Neural cell (in vitro differentiated cells): ENCODE measurements around the gene PTEN. TPM values are rescaled to one million over a fixed set of nuclear protein-coding genes. Genes with fewer than 3 reads are reported as not detected.

Experiments
- H2AFZ ChIP-seq: fragments of 200-600, 300-800 bp; sonication (generic), shearing (Covaris generic); 2 replicates; pipeline ENCODE4 v1.6.0; 2014; ENCODE audit warnings: low read depth, mild to moderate bottlenecking, antibody characterized with exemption, low read length, moderate library complexity
- H3F3A ChIP-seq: fragments of 200-600 bp; shearing (Covaris generic); 2 replicates; pipeline ENCODE4 v1.6.1; 2016; ENCODE audit warnings: mild to moderate bottlenecking, moderate library complexity, mixed read lengths, antibody characterized with exemption, low read length; ENCODE audit not compliant: insufficient read depth, poor library complexity, severe bottlenecking
- H3K27ac ChIP-seq: fragments of 200-600, 300-800 bp; sonication (generic), shearing (Covaris generic); 2 replicates; pipeline ENCODE4 v1.5.1; 2014; ENCODE audit warnings: mild to moderate bottlenecking, low read length, moderate library complexity
- H3K27me3 ChIP-seq: fragments of 300-800, 200-600 bp; sonication (generic), shearing (Covaris generic); 2 replicates; pipeline ENCODE4 v1.6.0; 2014; ENCODE audit warnings: mild to moderate bottlenecking, low read depth, low read length, moderate library complexity; ENCODE audit not compliant: insufficient read depth
- H3K36me3 ChIP-seq: fragments of 300-800, 200-600 bp; sonication (generic), shearing (Covaris generic); 2 replicates; pipeline ENCODE4 v1.5.1; 2014; ENCODE audit warnings: mild to moderate bottlenecking, antibody characterized with exemption, low read length, moderate library complexity; ENCODE audit not compliant: insufficient read depth
- H3K4me2 ChIP-seq: fragments of 300-800, 200-600 bp; sonication (generic), shearing (Covaris generic); 2 replicates; pipeline ENCODE4 v1.6.0; 2014; ENCODE audit warnings: mild to moderate bottlenecking, low read length
- H3K4me3 ChIP-seq: fragments of 300-800, 200-600 bp; sonication (generic), shearing (Covaris generic); 2 replicates; pipeline ENCODE4 v1.5.1; 2014; ENCODE audit warnings: mild to moderate bottlenecking, low read length, moderate library complexity
- H3K79me2 ChIP-seq: fragments of 200-600 bp; shearing (Covaris generic); replicated peaks from 2 replicates; pipeline ENCODE4 v1.6.0; 2014; ENCODE audit warnings: mild to moderate bottlenecking, low read length, moderate library complexity; ENCODE audit not compliant: insufficient read depth
- H3K9ac ChIP-seq: fragments of 300-800, 200-600 bp; sonication (generic), shearing (Covaris generic); 2 replicates; pipeline ENCODE4 v1.6.1; 2016; ENCODE audit warnings: mild to moderate bottlenecking, low read length, mixed read lengths
- H3K9me2 ChIP-seq: fragments of 200-600 bp; shearing (Covaris generic); 2 replicates; pipeline ENCODE4 v1.6.1; 2016; ENCODE audit warnings: mild to moderate bottlenecking, low read length, mixed read lengths; ENCODE audit not compliant: insufficient read depth
- H3K9me3 ChIP-seq: fragments of 200-600, 300-800 bp; sonication (generic), shearing (Covaris generic); 2 replicates; pipeline ENCODE4 v1.6.1; 2016; ENCODE audit warnings: mild to moderate bottlenecking, mixed run types, low read length, moderate library complexity, mixed read lengths
- H4K20me1 ChIP-seq: fragments of 200-600 bp; shearing (Covaris generic); 2 replicates; pipeline ENCODE4 v1.6.1; 2016; ENCODE audit warnings: mild to moderate bottlenecking, mixed run types; ENCODE audit not compliant: insufficient read depth
- EP300 ChIP-seq: fragments of 450-650 bp; conservative IDR thresholded peaks from 2 replicates; pipeline ENCODE4 v1.6.1; 2014; ENCODE audit warnings: antibody characterized with exemption, mild to moderate bottlenecking, moderate library complexity; ENCODE audit not compliant: poor library complexity, severe bottlenecking
- EZH2 ChIP-seq: fragments of 200-600, 300-800 bp; shearing (Covaris generic), sonication (generic); IDR thresholded peaks from 2 replicates; pipeline ENCODE4 v1.6.1; 2014; ENCODE audit warnings: antibody characterized with exemption, low read length, borderline replicate concordance, mild to moderate bottlenecking; ENCODE audit not compliant: insufficient read depth, poor library complexity, severe bottlenecking
- MXI1 ChIP-seq: fragments of 450-650 bp; conservative IDR thresholded peaks from 2 replicates; pipeline ENCODE4 v1.6.1; 2014; ENCODE audit warnings: antibody characterized with exemption, mild to moderate bottlenecking; ENCODE audit not compliant: poor library complexity, severe bottlenecking
- POLR2AphosphoS5 ChIP-seq: IDR thresholded peaks from 2 replicates; pipeline ENCODE4 v1.6.1; 2012
- RAD21 ChIP-seq: fragments of 450-650 bp; conservative IDR thresholded peaks from 2 replicates; pipeline ENCODE4 v1.6.1; 2014; ENCODE audit warnings: antibody characterized with exemption, mild to moderate bottlenecking, moderate library complexity
- SMC3 ChIP-seq: fragments of 450-650 bp; conservative IDR thresholded peaks from 2 replicates; pipeline ENCODE4 v1.6.1; 2014; ENCODE audit warnings: antibody characterized with exemption, mild to moderate bottlenecking, moderate library complexity; ENCODE audit not compliant: poor library complexity
- TAF1 ChIP-seq: IDR thresholded peaks from 2 replicates; pipeline ENCODE4 v1.6.1; 2012; ENCODE audit warnings: low read depth
- polyA plus RNA-seq: library from polyadenylated mRNA; depleted of rRNA; stranded (reverse); fragments of >200 nt; gene quantifications from 2 replicates; pipeline ENCODE4 v1.2.3, GENCODE V29; 2014
- TF ChIP-seq, protein P1 (sequence below): IDR thresholded peaks from 2 replicates; pipeline ENCODE4 v1.6.1; 2012; ENCODE audit warnings: borderline replicate concordance
- TF ChIP-seq, protein P2 (sequence below): fragments of 450-650 bp; IDR thresholded peaks from 2 replicates; pipeline ENCODE4 v1.5.1; 2014; ENCODE audit warnings: antibody characterized with exemption, mild to moderate bottlenecking, moderate library complexity; ENCODE audit not compliant: poor library complexity, severe bottlenecking

PTEN gene
- polyA plus RNA-seq, 1 donor from 2014 or later: 47.3 TPM

DNA sequence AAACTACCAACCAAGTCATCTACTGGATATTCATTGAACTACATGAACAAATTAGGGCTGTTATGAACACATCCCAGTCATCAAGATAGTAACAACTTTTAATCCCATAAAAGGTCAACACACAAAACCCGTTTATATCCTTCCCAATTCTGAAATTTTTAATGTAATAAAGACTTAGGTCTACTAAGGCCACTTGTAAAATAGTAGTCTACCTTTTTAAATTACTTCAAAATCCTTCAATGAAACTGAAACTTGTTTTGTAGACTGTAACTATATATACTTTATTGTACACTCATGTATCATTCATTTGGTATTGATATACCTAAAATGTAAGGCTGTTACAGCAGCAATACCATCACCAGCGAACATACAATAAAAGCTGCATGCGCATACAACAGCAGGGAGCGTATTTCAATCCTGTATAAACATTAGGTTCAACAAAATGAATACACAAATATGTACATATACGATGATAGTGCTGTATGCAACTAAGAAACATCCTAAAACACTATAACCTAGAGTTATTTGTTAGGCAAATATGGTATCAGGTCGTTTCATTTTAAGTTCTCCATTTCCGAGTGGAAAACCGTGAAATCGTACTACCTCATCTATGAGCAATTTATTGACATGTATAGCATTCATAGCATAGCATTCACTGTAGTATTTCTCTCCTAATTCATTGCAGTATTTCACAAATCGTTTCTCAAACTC lies 46.4 kb upstream of the PTEN start:
- Histone ChIP-seq H3K4me3 (peak overlapping the region; percentile 80), H3K27ac (peak overlapping the region; percentile 89), H3K36me3 (no peaks in the 10 kb centered on the region), H3K9me3 (no peaks in the 10 kb centered on the region), H3K9ac (peak overlapping the region; percentile 91), H3K27me3 (no peaks in the 10 kb centered on the region), H3K4me2 (peak overlapping the region; percentile 72), H4K20me1 (no peaks in the 10 kb centered on the region), H3K9me2 (no peaks in the 10 kb centered on the region), H3F3A (peaks cover 4% of the 10 kb centered on the region), H3K79me2 (peaks cover 55% of the 10 kb centered on the region), H2AFZ (peak overlapping the region; percentile 75)
- TF ChIP-seq, protein P1, sequence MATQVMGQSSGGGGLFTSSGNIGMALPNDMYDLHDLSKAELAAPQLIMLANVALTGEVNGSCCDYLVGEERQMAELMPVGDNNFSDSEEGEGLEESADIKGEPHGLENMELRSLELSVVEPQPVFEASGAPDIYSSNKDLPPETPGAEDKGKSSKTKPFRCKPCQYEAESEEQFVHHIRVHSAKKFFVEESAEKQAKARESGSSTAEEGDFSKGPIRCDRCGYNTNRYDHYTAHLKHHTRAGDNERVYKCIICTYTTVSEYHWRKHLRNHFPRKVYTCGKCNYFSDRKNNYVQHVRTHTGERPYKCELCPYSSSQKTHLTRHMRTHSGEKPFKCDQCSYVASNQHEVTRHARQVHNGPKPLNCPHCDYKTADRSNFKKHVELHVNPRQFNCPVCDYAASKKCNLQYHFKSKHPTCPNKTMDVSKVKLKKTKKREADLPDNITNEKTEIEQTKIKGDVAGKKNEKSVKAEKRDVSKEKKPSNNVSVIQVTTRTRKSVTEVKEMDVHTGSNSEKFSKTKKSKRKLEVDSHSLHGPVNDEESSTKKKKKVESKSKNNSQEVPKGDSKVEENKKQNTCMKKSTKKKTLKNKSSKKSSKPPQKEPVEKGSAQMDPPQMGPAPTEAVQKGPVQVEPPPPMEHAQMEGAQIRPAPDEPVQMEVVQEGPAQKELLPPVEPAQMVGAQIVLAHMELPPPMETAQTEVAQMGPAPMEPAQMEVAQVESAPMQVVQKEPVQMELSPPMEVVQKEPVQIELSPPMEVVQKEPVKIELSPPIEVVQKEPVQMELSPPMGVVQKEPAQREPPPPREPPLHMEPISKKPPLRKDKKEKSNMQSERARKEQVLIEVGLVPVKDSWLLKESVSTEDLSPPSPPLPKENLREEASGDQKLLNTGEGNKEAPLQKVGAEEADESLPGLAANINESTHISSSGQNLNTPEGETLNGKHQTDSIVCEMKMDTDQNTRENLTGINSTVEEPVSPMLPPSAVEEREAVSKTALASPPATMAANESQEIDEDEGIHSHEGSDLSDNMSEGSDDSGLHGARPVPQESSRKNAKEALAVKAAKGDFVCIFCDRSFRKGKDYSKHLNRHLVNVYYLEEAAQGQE: no peak
- no peak for TF ChIP-seq EZH2
- no peak for TF ChIP-seq EP300
- no peak for TF ChIP-seq RAD21
- TF ChIP-seq SMC3: no peak
- no peak for TF ChIP-seq POLR2AphosphoS5
- no peak for TF ChIP-seq TAF1
- TF ChIP-seq, protein P2, sequence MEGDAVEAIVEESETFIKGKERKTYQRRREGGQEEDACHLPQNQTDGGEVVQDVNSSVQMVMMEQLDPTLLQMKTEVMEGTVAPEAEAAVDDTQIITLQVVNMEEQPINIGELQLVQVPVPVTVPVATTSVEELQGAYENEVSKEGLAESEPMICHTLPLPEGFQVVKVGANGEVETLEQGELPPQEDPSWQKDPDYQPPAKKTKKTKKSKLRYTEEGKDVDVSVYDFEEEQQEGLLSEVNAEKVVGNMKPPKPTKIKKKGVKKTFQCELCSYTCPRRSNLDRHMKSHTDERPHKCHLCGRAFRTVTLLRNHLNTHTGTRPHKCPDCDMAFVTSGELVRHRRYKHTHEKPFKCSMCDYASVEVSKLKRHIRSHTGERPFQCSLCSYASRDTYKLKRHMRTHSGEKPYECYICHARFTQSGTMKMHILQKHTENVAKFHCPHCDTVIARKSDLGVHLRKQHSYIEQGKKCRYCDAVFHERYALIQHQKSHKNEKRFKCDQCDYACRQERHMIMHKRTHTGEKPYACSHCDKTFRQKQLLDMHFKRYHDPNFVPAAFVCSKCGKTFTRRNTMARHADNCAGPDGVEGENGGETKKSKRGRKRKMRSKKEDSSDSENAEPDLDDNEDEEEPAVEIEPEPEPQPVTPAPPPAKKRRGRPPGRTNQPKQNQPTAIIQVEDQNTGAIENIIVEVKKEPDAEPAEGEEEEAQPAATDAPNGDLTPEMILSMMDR: no peak
- TF ChIP-seq MXI1: no peak

DNA sequence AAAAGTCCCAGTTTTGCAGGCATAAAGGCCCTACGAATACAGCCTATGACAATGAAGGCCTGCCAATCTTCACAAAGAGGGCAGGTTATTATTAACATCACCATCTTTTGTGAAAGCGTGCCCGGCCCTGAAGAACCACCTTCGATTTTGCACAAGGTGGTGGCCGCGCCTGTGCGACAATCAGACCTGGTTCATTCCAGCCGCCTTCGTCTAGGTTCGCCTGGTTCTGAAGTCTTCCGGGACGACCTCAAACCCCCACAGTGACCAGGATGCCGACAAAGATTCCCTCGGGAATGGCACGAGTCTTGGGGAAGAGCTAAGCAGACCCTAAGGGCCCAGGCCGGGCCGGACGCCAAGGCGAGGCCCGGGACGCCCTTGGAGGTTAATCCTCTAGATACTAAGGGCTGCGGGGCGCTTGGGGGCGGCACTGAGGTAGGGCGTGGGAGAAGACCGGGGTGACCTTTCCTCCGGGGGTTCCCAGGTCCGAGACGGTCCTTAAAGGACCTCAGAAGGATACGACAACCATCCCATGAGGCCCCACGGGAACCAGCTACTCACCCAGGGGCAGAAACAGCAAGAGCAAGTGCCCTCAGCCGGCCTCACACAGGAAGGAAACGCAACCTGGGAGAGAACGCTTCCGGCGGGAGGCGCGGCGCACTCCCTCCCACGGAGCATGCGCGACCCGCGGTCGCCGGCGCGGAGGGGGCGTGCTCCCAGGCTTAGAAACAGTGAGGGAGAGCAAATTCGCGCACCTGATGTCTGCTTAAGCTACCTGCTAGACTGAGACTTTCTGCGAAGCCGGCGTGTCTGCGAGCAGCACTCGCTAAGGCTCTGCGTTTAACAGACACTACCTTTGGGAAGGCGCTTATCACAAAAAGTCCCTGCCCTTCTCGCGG lies 45.6 kb upstream of the PTEN start, which contains the start of gene ATAD1:
TSS of gene ATAD1 (minus strand) at position 618 of the 896 bp plus-strand sequence. CDS start 3,627 bp downstream, outside the sequence.
- Histone ChIP-seq H3F3A (peaks cover 4% of the 10 kb centered on the region), H3K36me3 (no peaks in the 10 kb centered on the region), H3K9me2 (no peaks in the 10 kb centered on the region), H3K9me3 (no peaks in the 10 kb centered on the region), H3K27me3 (no peaks in the 10 kb centered on the region), H3K9ac (peak within 1 kb of the TSS; percentile 91), H2AFZ (peak within 1 kb of the TSS; percentile 75), H3K27ac (peak within 1 kb of the TSS; percentile 89), H3K79me2 (peaks cover 49% of the 10 kb centered on the region), H3K4me3 (peak within 1 kb of the TSS; percentile 80), H3K4me2 (peak within 1 kb of the TSS; percentile 72), H4K20me1 (no peaks in the 10 kb centered on the region)
- TF ChIP-seq MXI1: peak; percentile 82
- TF ChIP-seq, protein P2: peak; percentile 70
- TF ChIP-seq RAD21: peak; percentile 23
- no peak for TF ChIP-seq TAF1
- TF ChIP-seq EP300: no peak
- TF ChIP-seq POLR2AphosphoS5: peak; percentile 93
- TF ChIP-seq, protein P1: peak; percentile 47
- TF ChIP-seq SMC3: peak; percentile 39
- TF ChIP-seq EZH2: no peak
